ENCODE data around the gene NXNL2. TPM values are rescaled to one million over a fixed set of nuclear protein-coding genes. Genes with fewer than 3 reads are reported as not detected.

The NXNL2 gene
- total and polyA plus RNA-seq, 8 donors: 0.29 to 1.4 (median 0.65) TPM; not detected in 1

DNA sequence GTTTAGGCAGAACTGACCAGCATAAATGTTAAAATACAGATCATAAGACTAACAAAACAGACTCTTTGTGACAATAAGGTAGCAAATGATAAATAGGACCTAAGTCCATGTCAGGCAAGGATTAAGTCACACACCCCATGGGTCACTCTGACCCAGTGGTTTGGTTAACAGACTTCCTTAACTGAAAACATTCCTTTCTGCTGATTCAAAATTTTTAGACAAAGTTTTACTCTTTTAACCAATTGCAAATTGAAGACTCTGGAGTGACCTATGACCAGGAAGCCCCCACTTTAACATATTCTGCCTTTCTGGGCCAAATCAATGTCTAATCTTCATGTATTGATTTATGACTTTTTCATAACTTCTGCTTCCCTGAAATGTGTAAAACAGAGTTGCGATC lies 4.9 kb upstream of the NXNL2 start:
- no peaks in the 10 kb centered on the region for H3K36me3 ChIP-seq
- peaks cover 0 to 37% of the 10 kb centered on the region in 2 donors for H3K27me3 ChIP-seq
- no peak overlapping the region for H3K27ac ChIP-seq
- no peak for ATAC-seq
- TF ChIP-seq, protein P1, sequence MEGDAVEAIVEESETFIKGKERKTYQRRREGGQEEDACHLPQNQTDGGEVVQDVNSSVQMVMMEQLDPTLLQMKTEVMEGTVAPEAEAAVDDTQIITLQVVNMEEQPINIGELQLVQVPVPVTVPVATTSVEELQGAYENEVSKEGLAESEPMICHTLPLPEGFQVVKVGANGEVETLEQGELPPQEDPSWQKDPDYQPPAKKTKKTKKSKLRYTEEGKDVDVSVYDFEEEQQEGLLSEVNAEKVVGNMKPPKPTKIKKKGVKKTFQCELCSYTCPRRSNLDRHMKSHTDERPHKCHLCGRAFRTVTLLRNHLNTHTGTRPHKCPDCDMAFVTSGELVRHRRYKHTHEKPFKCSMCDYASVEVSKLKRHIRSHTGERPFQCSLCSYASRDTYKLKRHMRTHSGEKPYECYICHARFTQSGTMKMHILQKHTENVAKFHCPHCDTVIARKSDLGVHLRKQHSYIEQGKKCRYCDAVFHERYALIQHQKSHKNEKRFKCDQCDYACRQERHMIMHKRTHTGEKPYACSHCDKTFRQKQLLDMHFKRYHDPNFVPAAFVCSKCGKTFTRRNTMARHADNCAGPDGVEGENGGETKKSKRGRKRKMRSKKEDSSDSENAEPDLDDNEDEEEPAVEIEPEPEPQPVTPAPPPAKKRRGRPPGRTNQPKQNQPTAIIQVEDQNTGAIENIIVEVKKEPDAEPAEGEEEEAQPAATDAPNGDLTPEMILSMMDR (IDR thresholded peaks at IDR 0.05): no peak
- intact Hi-C loops (cut with DNase I): no loop called here
- peaks cover 0 to 12% of the 10 kb centered on the region in 2 donors for H3K4me1 ChIP-seq
- no peak for DNase-seq
- H3K9me3 ChIP-seq: no peaks in the 10 kb centered on the region
- no peak overlapping the region for H3K4me3 ChIP-seq

DNA sequence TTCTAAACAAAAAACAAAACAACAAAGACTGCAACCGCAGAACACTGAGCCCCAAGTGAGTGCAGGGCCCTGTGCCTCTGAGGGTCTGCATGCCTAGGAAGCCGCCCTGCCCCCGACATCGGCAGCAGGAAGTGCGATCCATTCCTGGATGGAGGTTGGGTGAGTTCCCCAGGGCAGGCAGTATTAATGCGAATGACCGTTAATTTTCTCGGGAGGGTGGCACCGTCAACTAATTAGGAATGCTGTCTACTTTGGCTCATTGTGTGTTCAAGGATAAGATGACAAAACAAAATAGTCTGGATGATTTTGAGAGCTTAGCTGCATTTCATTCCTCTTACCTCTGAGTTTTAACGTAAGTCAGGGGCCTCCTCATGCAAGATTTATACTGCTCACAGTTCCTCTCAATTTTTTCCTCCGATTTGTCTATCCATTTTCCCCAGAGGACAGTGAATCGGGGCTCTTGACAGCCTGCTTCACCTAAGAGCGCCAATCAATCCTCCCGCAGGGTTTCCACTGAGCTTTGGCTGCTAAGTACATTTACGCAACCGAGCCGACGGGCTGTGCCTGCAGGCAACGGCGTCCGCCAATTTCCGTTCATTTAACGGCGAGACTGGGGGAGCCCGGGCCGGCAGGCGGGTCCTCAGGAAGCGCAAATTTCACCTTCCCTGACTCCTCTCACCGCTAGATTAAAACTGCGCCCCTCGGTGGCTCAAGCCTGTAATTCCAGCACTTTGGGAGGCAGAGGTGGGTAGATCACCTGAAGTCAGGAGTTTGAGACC lies 2.9 kb upstream of the NXNL2 start:
- Histone ChIP-seq H3K27me3 (peaks cover 3 to 57% of the 10 kb centered on the region in 2 donors), H3K4me3 (no peak overlapping the region), H3K9me3 (no peaks in the 10 kb centered on the region), H3K27ac (no peak overlapping the region), H3K36me3 (no peaks in the 10 kb centered on the region), H3K4me1 (peaks cover 0 to 24% of the 10 kb centered on the region in 2 donors)
- ATAC-seq: no peak
- peak in 1 of 4 donors; percentile 60 for DNase-seq
- intact Hi-C loops (cut with DNase I): no loop called here
- TF ChIP-seq, protein P1 (IDR thresholded peaks at IDR 0.05): no peak

DNA sequence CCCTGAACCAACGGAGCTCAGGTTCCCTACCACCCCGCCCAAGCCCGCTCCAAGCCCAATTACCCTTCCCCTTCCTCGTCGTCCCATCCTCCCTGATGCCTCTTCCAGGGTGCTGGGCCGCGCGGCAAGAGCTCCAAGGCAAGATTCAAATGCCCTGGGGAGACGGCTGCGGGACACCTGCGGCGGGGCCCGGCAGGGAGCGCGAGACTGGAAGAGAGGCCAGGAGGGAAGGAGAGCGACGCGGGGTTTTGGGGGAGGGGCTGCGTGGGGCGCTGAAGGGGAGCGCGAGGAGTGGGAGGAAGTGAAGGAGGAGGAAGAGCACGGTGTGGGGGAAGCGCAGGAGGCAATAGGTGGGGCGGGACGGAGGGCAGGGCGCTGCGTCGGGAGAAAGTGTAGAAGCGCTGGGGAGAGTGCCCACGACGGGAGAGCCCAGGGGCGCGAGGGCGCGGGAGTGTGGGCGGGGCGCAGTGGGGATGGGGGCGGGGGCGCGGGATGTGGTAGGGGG lies 975 bp upstream of the NXNL2 start:
- peak overlapping the region; percentile 21 to 47 for H3K4me3 ChIP-seq
- DNase-seq: peak in 3 of 4 donors; percentile 25 to 88 (median 51)
- peaks cover 0 to 24% of the 10 kb centered on the region in 2 donors for H3K4me1 ChIP-seq
- H3K36me3 ChIP-seq: no peaks in the 10 kb centered on the region
- no peaks in the 10 kb centered on the region for H3K9me3 ChIP-seq
- H3K27me3 ChIP-seq: peaks cover 3 to 74% of the 10 kb centered on the region in 2 donors
- intact Hi-C loops (cut with DNase I): no loop called here
- peak; percentile 29 for ATAC-seq
- TF ChIP-seq, protein P1 (IDR thresholded peaks at IDR 0.05): no peak
- H3K27ac ChIP-seq: peak overlapping the region in 1 of 2 donors; percentile 9

DNA sequence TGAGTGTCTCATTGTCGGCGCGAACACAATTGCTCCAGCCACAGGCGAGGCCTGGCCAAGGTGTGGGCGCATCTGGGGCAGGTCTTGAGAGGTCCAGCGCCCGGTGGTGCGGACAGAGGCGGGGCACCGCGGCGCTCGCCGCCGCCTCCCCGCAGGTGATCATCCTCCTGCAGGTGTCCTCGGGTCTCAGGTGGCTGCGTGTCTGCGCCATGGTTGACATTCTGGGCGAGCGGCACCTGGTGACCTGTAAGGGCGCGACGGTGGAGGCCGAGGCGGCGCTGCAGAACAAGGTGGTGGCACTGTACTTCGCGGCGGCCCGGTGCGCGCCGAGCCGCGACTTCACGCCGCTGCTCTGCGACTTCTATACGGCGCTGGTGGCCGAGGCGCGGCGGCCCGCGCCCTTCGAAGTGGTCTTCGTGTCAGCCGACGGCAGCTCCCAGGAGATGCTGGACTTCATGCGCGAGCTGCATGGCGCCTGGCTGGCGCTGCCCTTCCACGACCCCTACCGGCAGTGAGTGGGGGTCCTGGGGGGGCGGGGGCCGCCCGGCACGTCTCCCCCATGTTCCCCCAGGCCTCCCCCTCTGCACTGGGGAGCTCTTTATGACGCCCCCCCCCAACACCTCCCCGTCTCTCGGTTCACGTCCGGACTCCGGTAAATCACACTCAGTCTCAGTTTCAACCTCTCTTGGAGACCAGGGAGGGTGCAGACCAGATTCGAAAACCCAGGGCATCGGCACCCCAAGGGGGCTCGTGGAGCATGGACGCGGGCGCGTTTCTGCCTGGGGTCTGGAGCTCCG lies 446 bp downstream of the NXNL2 start:
- intact Hi-C loops (cut with DNase I): no loop called here
- peak in 1 of 4 donors; percentile 86 for DNase-seq
- no peaks in the 10 kb centered on the region for H3K36me3 ChIP-seq
- peak overlapping the region; percentile 37 to 47 for H3K4me3 ChIP-seq
- peaks cover 3 to 74% of the 10 kb centered on the region in 2 donors for H3K27me3 ChIP-seq
- TF ChIP-seq, protein P1 (IDR thresholded peaks at IDR 0.05): no peak
- H3K9me3 ChIP-seq: no peaks in the 10 kb centered on the region
- peaks cover 0 to 24% of the 10 kb centered on the region in 2 donors for H3K4me1 ChIP-seq
- H3K27ac ChIP-seq: no peak overlapping the region
- peak; percentile 36 for ATAC-seq

DNA sequence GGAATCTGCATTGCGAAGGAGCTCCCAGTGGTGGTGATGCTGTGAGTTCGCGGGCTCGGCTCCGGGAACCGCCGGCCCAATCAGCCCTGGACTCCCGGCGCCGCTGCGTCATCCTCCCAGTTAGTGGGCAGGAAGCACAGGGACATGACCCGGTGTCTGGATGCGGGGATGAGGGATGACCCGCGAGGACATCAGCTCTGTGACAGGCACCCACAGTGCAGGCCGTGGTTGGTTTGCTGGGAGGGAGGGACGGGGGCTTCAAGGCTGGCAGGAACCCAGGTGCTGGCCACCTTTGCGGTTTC lies 996 bp downstream of the NXNL2 start:
- Histone ChIP-seq H3K4me1 (peaks cover 0 to 24% of the 10 kb centered on the region in 2 donors), H3K27me3 (peaks cover 3 to 74% of the 10 kb centered on the region in 2 donors), H3K27ac (no peak overlapping the region), H3K36me3 (no peaks in the 10 kb centered on the region), H3K9me3 (no peaks in the 10 kb centered on the region), H3K4me3 (peak overlapping the region; percentile 37 to 47)
- DNase-seq (peak in 1 of 4 donors; percentile 80), ATAC-seq (no peak)
- TF ChIP-seq, protein P1 (IDR thresholded peaks at IDR 0.05): no peak
- intact Hi-C loops (cut with DNase I): no loop called here
